Stimulated activated naive CD8-positive, alpha-beta T cell treated with anti-CD3 and anti-CD28 coated beads, Interleukin-15, Interleukin-2, amounts not matched to agents 100 ng/mL and 50 ng/mL, for 24 hours (primary cell): ENCODE results near the gene GPR87.

Source experiments
- H3K27ac Mint-ChIP-seq: one replicate; pipeline ENCODE4 v1.8.0; 2021; ENCODE audit warnings: mild to moderate bottlenecking, mixed read lengths
- H3K27me3 Mint-ChIP-seq: one replicate; pipeline ENCODE4 v1.8.0; 2021; ENCODE audit warnings: mixed read lengths
- H3K36me3 Mint-ChIP-seq: one replicate; pipeline ENCODE4 v1.8.0; 2021; ENCODE audit warnings: low read depth, mixed read lengths
- H3K4me1 Mint-ChIP-seq: one replicate; pipeline ENCODE4 v1.8.0; 2021; ENCODE audit warnings: low read depth, mixed read lengths
- H3K4me3 Mint-ChIP-seq: one replicate; pipeline ENCODE4 v1.8.0; 2021; ENCODE audit warnings: mild to moderate bottlenecking, mixed read lengths
- H3K9me3 Mint-ChIP-seq: one replicate; pipeline ENCODE4 v1.8.0; 2021; ENCODE audit warnings: mixed read lengths

GPR87 gene

GRCh38 chr3:151316267-151316991 lies at the start of gene GPR87:
Gene GPR87, minus strand, starts transcription at chr3:151316820. Its CDS starts 16,720 bp downstream, at chr3:151300100.
- Mint-ChIP-seq H3K36me3 (no peaks in the 10 kb centered on the region), H3K4me3 (peak within 1 kb of the TSS; percentile 62), H3K9me3 (no peaks in the 10 kb centered on the region), H3K27me3 (no peaks in the 10 kb centered on the region), H3K27ac (peak within 1 kb of the TSS; percentile 63), H3K4me1 (peaks cover 31% of the 10 kb centered on the region)

- H3K36me3 Mint-ChIP-seq = no peaks in the 10 kb centered on the region
- H3K4me3 Mint-ChIP-seq = no peak overlapping the region
Measured at GRCh38 chr3:151362751-151363174, 46.1 kb upstream of the GPR87 start.

GRCh38 chr3:151357463-151357850 lies 40.8 kb upstream of the GPR87 start:
- peaks cover 3% of the 10 kb centered on the region for H3K4me1 Mint-ChIP-seq
- no peaks in the 10 kb centered on the region for H3K9me3 Mint-ChIP-seq
- no peak overlapping the region for H3K4me3 Mint-ChIP-seq
- H3K36me3 Mint-ChIP-seq = no peaks in the 10 kb centered on the region
- H3K27ac Mint-ChIP-seq = no peak overlapping the region
- peaks cover 5% of the 10 kb centered on the region for H3K27me3 Mint-ChIP-seq

More at GRCh38 chr3:151362751-151363174, 46.1 kb upstream of the GPR87 start:
- Mint-ChIP-seq H3K27ac (no peak overlapping the region), H3K27me3 (no peaks in the 10 kb centered on the region), H3K4me1 (no peaks in the 10 kb centered on the region), H3K9me3 (no peaks in the 10 kb centered on the region)

GRCh38 chr3:151356794-151357462 lies 40.3 kb upstream of the GPR87 start:
- peaks cover 8% of the 10 kb centered on the region for H3K4me1 Mint-ChIP-seq
- no peaks in the 10 kb centered on the region for H3K9me3 Mint-ChIP-seq
- peaks cover 5% of the 10 kb centered on the region for H3K27me3 Mint-ChIP-seq
- no peak overlapping the region for H3K27ac Mint-ChIP-seq
- no peaks in the 10 kb centered on the region for H3K36me3 Mint-ChIP-seq
- H3K4me3 Mint-ChIP-seq = no peak overlapping the region

GRCh38 chr3:151351648-151352047 lies 35.0 kb upstream of the GPR87 start:
- H3K36me3 Mint-ChIP-seq = no peaks in the 10 kb centered on the region
- H3K27me3 Mint-ChIP-seq = peaks cover 17% of the 10 kb centered on the region
- no peaks in the 10 kb centered on the region for H3K9me3 Mint-ChIP-seq
- no peak overlapping the region for H3K27ac Mint-ChIP-seq
- no peak overlapping the region for H3K4me3 Mint-ChIP-seq
- H3K4me1 Mint-ChIP-seq = peaks cover 26% of the 10 kb centered on the region

GRCh38 chr3:151351219-151351618 lies 34.6 kb upstream of the GPR87 start:
- Mint-ChIP-seq H3K36me3 (no peaks in the 10 kb centered on the region), H3K27me3 (peaks cover 17% of the 10 kb centered on the region), H3K27ac (no peak overlapping the region), H3K4me3 (no peak overlapping the region), H3K4me1 (peaks cover 29% of the 10 kb centered on the region), H3K9me3 (no peaks in the 10 kb centered on the region)

- peaks cover 17% of the 10 kb centered on the region for H3K27me3 Mint-ChIP-seq
- H3K27ac Mint-ChIP-seq = no peak overlapping the region
- no peak overlapping the region for H3K4me3 Mint-ChIP-seq
- no peaks in the 10 kb centered on the region for H3K9me3 Mint-ChIP-seq
- no peaks in the 10 kb centered on the region for H3K36me3 Mint-ChIP-seq
- peaks cover 33% of the 10 kb centered on the region for H3K4me1 Mint-ChIP-seq
Measured at GRCh38 chr3:151350656-151351055, 34.0 kb upstream of the GPR87 start.

GRCh38 chr3:151347432-151347831 lies 30.8 kb upstream of the GPR87 start:
- no peak overlapping the region for H3K27ac Mint-ChIP-seq
- no peak overlapping the region for H3K4me3 Mint-ChIP-seq
- peaks cover 31% of the 10 kb centered on the region for H3K4me1 Mint-ChIP-seq
- no peaks in the 10 kb centered on the region for H3K36me3 Mint-ChIP-seq
- H3K27me3 Mint-ChIP-seq = peaks cover 15% of the 10 kb centered on the region
- H3K9me3 Mint-ChIP-seq = no peaks in the 10 kb centered on the region

GRCh38 chr3:151346292-151346691 lies 29.7 kb upstream of the GPR87 start:
- no peaks in the 10 kb centered on the region for H3K9me3 Mint-ChIP-seq
- peaks cover 20% of the 10 kb centered on the region for H3K4me1 Mint-ChIP-seq
- peaks cover 14% of the 10 kb centered on the region for H3K27me3 Mint-ChIP-seq
- no peaks in the 10 kb centered on the region for H3K36me3 Mint-ChIP-seq
- no peak overlapping the region for H3K4me3 Mint-ChIP-seq
- no peak overlapping the region for H3K27ac Mint-ChIP-seq

- Mint-ChIP-seq H3K36me3 (no peaks in the 10 kb centered on the region), H3K4me1 (peaks cover 17% of the 10 kb centered on the region), H3K4me3 (no peak overlapping the region), H3K9me3 (no peaks in the 10 kb centered on the region), H3K27me3 (peaks cover 11% of the 10 kb centered on the region), H3K27ac (no peak overlapping the region)
Measured at GRCh38 chr3:151345859-151346258, 29.2 kb upstream of the GPR87 start.

- H3K4me3 Mint-ChIP-seq = no peak overlapping the region
- H3K27ac Mint-ChIP-seq = no peak overlapping the region
- peaks cover 10% of the 10 kb centered on the region for H3K27me3 Mint-ChIP-seq
- peaks cover 10% of the 10 kb centered on the region for H3K4me1 Mint-ChIP-seq
- no peaks in the 10 kb centered on the region for H3K36me3 Mint-ChIP-seq
- no peaks in the 10 kb centered on the region for H3K9me3 Mint-ChIP-seq
Measured at GRCh38 chr3:151331696-151332095, 15.1 kb upstream of the GPR87 start.

GRCh38 chr3:151330899-151331298 lies 14.3 kb upstream of the GPR87 start:
- no peaks in the 10 kb centered on the region for H3K36me3 Mint-ChIP-seq
- no peak overlapping the region for H3K4me3 Mint-ChIP-seq
- H3K27ac Mint-ChIP-seq = no peak overlapping the region
- H3K4me1 Mint-ChIP-seq = peaks cover 10% of the 10 kb centered on the region
- peaks cover 15% of the 10 kb centered on the region for H3K27me3 Mint-ChIP-seq
- no peaks in the 10 kb centered on the region for H3K9me3 Mint-ChIP-seq

- Mint-ChIP-seq H3K4me1 (peaks cover 10% of the 10 kb centered on the region), H3K27ac (no peak overlapping the region), H3K9me3 (no peaks in the 10 kb centered on the region), H3K36me3 (no peaks in the 10 kb centered on the region), H3K4me3 (no peak overlapping the region), H3K27me3 (peaks cover 17% of the 10 kb centered on the region)
Measured at GRCh38 chr3:151330379-151330778, 13.8 kb upstream of the GPR87 start.

GRCh38 chr3:151329363-151329762 lies 12.7 kb upstream of the GPR87 start, which contains the start of gene P2RY13:
Gene P2RY13, minus strand, starts transcription at chr3:151329549. Its CDS starts 21 bp downstream, at chr3:151329528.
- H3K27me3 Mint-ChIP-seq = peaks cover 17% of the 10 kb centered on the region
- H3K9me3 Mint-ChIP-seq = no peaks in the 10 kb centered on the region
- H3K4me3 Mint-ChIP-seq = peak within 1 kb of the TSS; percentile 61
- H3K27ac Mint-ChIP-seq = no peak within 1 kb of the TSS
- peaks cover 10% of the 10 kb centered on the region for H3K4me1 Mint-ChIP-seq
- H3K36me3 Mint-ChIP-seq = no peaks in the 10 kb centered on the region

- H3K36me3 Mint-ChIP-seq = no peaks in the 10 kb centered on the region
- H3K4me3 Mint-ChIP-seq = peak overlapping the region; percentile 61
- peaks cover 14% of the 10 kb centered on the region for H3K4me1 Mint-ChIP-seq
- H3K27ac Mint-ChIP-seq = no peak overlapping the region
- peaks cover 17% of the 10 kb centered on the region for H3K27me3 Mint-ChIP-seq
- no peaks in the 10 kb centered on the region for H3K9me3 Mint-ChIP-seq
Measured at GRCh38 chr3:151328298-151328995, 11.8 kb upstream of the GPR87 start.
